GM12878 (cell line): ENCODE data around the gene PPP1R9B. TPM values are rescaled to one million over a fixed set of nuclear protein-coding genes. Genes with fewer than 3 reads are reported as not detected.
A peak's percentile ranks its signal among the peaks of the same experiment; 100 is the strongest.

Source experiments
- ATF7 ChIP-seq: fragments of 450-650 bp; IDR thresholded peaks from 2 replicates; pipeline ENCODE4 v1.6.1; 2016; ENCODE audit warnings: low read depth, mild to moderate bottlenecking
- BCL11A ChIP-seq: IDR thresholded peaks from 2 replicates; pipeline ENCODE4 v1.6.1; 2011; ENCODE audit warnings: low read depth, low read length
- BMI1 ChIP-seq: fragments of 450-650 bp; IDR thresholded peaks from 2 replicates; pipeline ENCODE4 v1.6.1; 2016; ENCODE audit warnings: mild to moderate bottlenecking, moderate library complexity, borderline replicate concordance
- CEBPZ ChIP-seq: fragments of 150-350 bp; IDR thresholded peaks from 2 replicates; pipeline ENCODE4 v1.6.1; 2016; ENCODE audit warnings: low read depth, low read length
- EED ChIP-seq: sonication (generic); IDR thresholded peaks from 2 replicates; pipeline ENCODE4 v1.6.1; 2016; ENCODE audit warnings: antibody characterized with exemption, low read depth
- EZH2 ChIP-seq: IDR thresholded peaks from 2 replicates; pipeline ENCODE4 v1.6.1; 2012; ENCODE audit warnings: low read depth, mild to moderate bottlenecking, control low read depth, inconsistent platforms, low read length, borderline replicate concordance; ENCODE audit not compliant: control insufficient read depth
- FOXK2 ChIP-seq: fragments of 450-650 bp; IDR thresholded peaks from 2 replicates; pipeline ENCODE4 v1.6.1; 2017; ENCODE audit warnings: mild to moderate bottlenecking, moderate library complexity
- GABPA ChIP-seq: IDR thresholded peaks from 2 replicates; pipeline ENCODE4 v1.6.1; 2014; ENCODE audit warnings: antibody characterized with exemption, low read depth, mild to moderate bottlenecking, inconsistent platforms
- HDGF ChIP-seq: fragments of 450-650 bp; IDR thresholded peaks from 2 replicates; pipeline ENCODE4 v1.6.1; 2016; ENCODE audit warnings: antibody characterized with exemption
- MTA2 ChIP-seq: fragments of 450-650 bp; IDR thresholded peaks from 2 replicates; pipeline ENCODE4 v1.6.1; 2016; ENCODE audit warnings: low read depth, mild to moderate bottlenecking, moderate library complexity
- NBN ChIP-seq: fragments of 450-650 bp; IDR thresholded peaks from 2 replicates; pipeline ENCODE4 v1.6.1; 2016
- NFXL1 ChIP-seq: fragments of 450-650 bp; IDR thresholded peaks from 2 replicates; pipeline ENCODE4 v1.6.1; 2017; ENCODE audit warnings: antibody characterized with exemption, mild to moderate bottlenecking, borderline replicate concordance
- NR2F1 ChIP-seq: fragments of 450-650 bp; conservative IDR thresholded peaks from 2 replicates; pipeline ENCODE4 v1.6.1; 2017; ENCODE audit warnings: mild to moderate bottlenecking
- REST ChIP-seq: IDR thresholded peaks from 2 replicates; pipeline ENCODE4 v1.6.1; 2012; ENCODE audit warnings: mild to moderate bottlenecking, low read depth, low read length
- RFX5 ChIP-seq: IDR thresholded peaks from 2 replicates; pipeline ENCODE4 v1.6.1; 2011; ENCODE audit warnings: low read depth, low read length, improper control_type of control experiment
- RUNX3 ChIP-seq: IDR thresholded peaks from 2 replicates; pipeline ENCODE4 v1.6.1; 2012; ENCODE audit warnings: low read length, inconsistent platforms
- SP1 ChIP-seq: IDR thresholded peaks from one replicate; pipeline ENCODE4 v1.6.1; 2011; ENCODE audit warnings: low read depth, low read length
- STAT3 ChIP-seq: IDR thresholded peaks from 2 replicates; pipeline ENCODE4 v1.6.1; 2011; ENCODE audit warnings: low read depth, low read length, improper control_type of control experiment
- TCF3 ChIP-seq: IDR thresholded peaks from 2 replicates; pipeline ENCODE4 v1.6.1; 2012; ENCODE audit warnings: low read depth, mild to moderate bottlenecking, low read length, borderline replicate concordance; ENCODE audit not compliant: insufficient read depth
- USF2 ChIP-seq: IDR thresholded peaks from 2 replicates; pipeline ENCODE4 v1.6.1; 2011; ENCODE audit warnings: low read depth, low read length, improper control_type of control experiment, borderline replicate concordance
- ZBTB11 ChIP-seq: fragments of 450-650 bp; formaldehyde crosslinking; IDR thresholded peaks from 2 replicates; pipeline ENCODE4 v1.5.0; 2022; ENCODE audit warnings: mild to moderate bottlenecking, missing genetic modification characterization
- polyA plus RNA-seq, 11 experiments: library from polyadenylated mRNA; depleted of rRNA in 4 of 11; unstranded in 6 of 11; stranded (reverse) in 5 of 11; fragments of >200 nt; fragmentation: Nextera tagmentation in 4 of 11; fragmentation: Illumina TruSeq in 1 of 11; extraction: Ambion mirVana in 4 of 11; extraction: Trizol in 1 of 11; gene quantifications; 1 replicate in 1 of 11; 2 replicates in 10 of 11; pipeline versions ENCODE4 v1.2.1 to v1.2.3, GENCODE V29; 2011 to 2016; ENCODE audit warnings: inconsistent platforms in 2 of 11, missing spikeins in 2 of 11, low read depth in 1 of 11
- total RNA-seq, 4 experiments: library from RNA; depleted of rRNA in 3 of 4; stranded (reverse); fragments of >200 nt in 3 of 4; fragmentation: Illumina TruSeq in 1 of 4; extraction: Trizol in 1 of 4; gene quantifications; 2 replicates each; pipeline versions ENCODE4 v1.2.1 to v1.2.3, GENCODE V29; 2013 to 2021

Gene PPP1R9B
- total and polyA plus RNA-seq, 10 of the 15 experiments (the other 5 are each of a cell fraction or from before 2014, with no cell fraction given): 0.20 to 107 (median 37.5) TPM

- TF ChIP-seq REST: no peak
- TF ChIP-seq SP1: no peak
- TF ChIP-seq NBN: peak; percentile 91
- peak; percentile 54; the same call in 1 of the 2 replicates for TF ChIP-seq BMI1
- TF ChIP-seq RUNX3: peak; percentile 84
- peak; percentile 69; the same call in 1 of the 2 replicates for TF ChIP-seq MTA2
- no peak for TF ChIP-seq BCL11A
- no peak for TF ChIP-seq TCF3
- no peak for TF ChIP-seq GABPA
- no peak for TF ChIP-seq FOXK2
- no peak for TF ChIP-seq CEBPZ
- TF ChIP-seq USF2: no peak
- TF ChIP-seq NR2F1: 0 out of 2 replicates have a peak, but pooled peaks have one; percentile 23
- TF ChIP-seq EED: peak; percentile 72; the same call in 1 of the 2 replicates
- peak; percentile 39; the same call in 1 of the 2 replicates for TF ChIP-seq HDGF
- TF ChIP-seq RFX5: no peak
- TF ChIP-seq STAT3: no peak
- TF ChIP-seq ZBTB11 (CRISPR knock-in tag): no peak
- TF ChIP-seq ATF7: 0 out of 2 replicates have a peak, but pooled peaks have one; percentile 35
- TF ChIP-seq EZH2: no peak
- TF ChIP-seq NFXL1: no peak
These were observed 33.0 kb upstream of the PPP1R9B start (continued) for GRCh38 chr17:50183421-50183994.
